Kidney (tissue), 14 donors: ENCODE results near the gene OTUD3. TPM values are rescaled to one million over a fixed set of nuclear protein-coding genes. Genes with fewer than 3 reads are reported as not detected.

Experiments
- DNase-seq, 5 donors: peaks; one replicate each; pipeline ENCODE4 v3.0.0-alpha.2; 2013 to 2020
- FAIRE-seq: peaks from 2 replicates; lab custom pipeline; 2012; peaks lifted over from hg19 to GRCh38; lab: Jason Lieb, UNC
- H3K27ac ChIP-seq, 2 donors: one replicate each; pipeline ENCODE4 v1.7.0; 2013; ENCODE audit warnings: low read depth in 2 of 2, low read length in 2 of 2, inconsistent platforms in 1 of 2
- H3K27me3 ChIP-seq: one replicate; pipeline ENCODE4 v1.7.1; 2013; ENCODE audit warnings: low read length, inconsistent platforms; ENCODE audit not compliant: control insufficient read depth, insufficient read depth
- H3K36me3 ChIP-seq, 3 donors: one replicate each; pipeline versions ENCODE4 v1.7.0 to v1.7.1; 2013; ENCODE audit warnings: low read length in 3 of 3, control low read depth in 1 of 3, inconsistent platforms in 1 of 3; ENCODE audit not compliant: insufficient read depth in 3 of 3, control insufficient read depth in 2 of 3
- H3K4me1 ChIP-seq, 3 donors: one replicate each; pipeline versions ENCODE4 v1.7.0 to v1.7.1; 2013; ENCODE audit warnings: low read length in 3 of 3, inconsistent platforms in 1 of 3, low read depth in 1 of 3; ENCODE audit not compliant: control insufficient read depth in 2 of 3, insufficient read depth in 2 of 3
- H3K4me3 ChIP-seq, 3 donors: one replicate each; pipeline versions ENCODE4 v1.7.0 to v1.8.1; 2013; ENCODE audit warnings: low read length in 3 of 3, control low read depth in 1 of 3, inconsistent platforms in 1 of 3
- H3K9ac ChIP-seq, 3 donors: one replicate each; pipeline versions ENCODE4 v1.7.0 to v1.7.1; 2013; ENCODE audit warnings: low read length in 3 of 3, control low read depth in 1 of 3, inconsistent platforms in 1 of 3
- H3K9me3 ChIP-seq, 3 donors: one replicate each; pipeline versions ENCODE4 v1.7.0 to v1.7.1; 2013; ENCODE audit warnings: low read length in 3 of 3, control low read depth in 1 of 3, inconsistent platforms in 1 of 3; ENCODE audit not compliant: control insufficient read depth in 2 of 3, insufficient read depth in 1 of 3
- intact Hi-C: fragments of 100-400 bp; cut with DNase I; formaldehyde crosslinking; loops from one replicate; pipeline ENCODE4 v1.11.1; 2022
- polyA plus RNA-seq: library from polyadenylated mRNA; stranded (reverse); fragments of 350-450 nt; fragmentation: Illumina TruSeq; extraction: RNeasy Lipid Tissue Mini Kit (QIAGEN cat#74804); gene quantifications from one replicate; pipeline ENCODE4 v1.2.3, GENCODE V29; 2014; ENCODE audit warnings: low read depth, low replicate concordance; ENCODE audit not compliant: insufficient read depth
- total RNA-seq: library from RNA; stranded (reverse); fragmentation: NEBNext Ultra II Directional; extraction: Animal tissue kit (Norgen Biotek cat#: 25700); gene quantifications from one replicate; pipeline ENCODE4 v1.2.1, GENCODE V29; 2021
- TF ChIP-seq, protein P1 (sequence below): IDR thresholded peaks from 3 replicates; pipeline ENCODE4 v1.5.1; 2012; ENCODE audit warnings: mild to moderate bottlenecking, moderate library complexity, borderline replicate concordance; ENCODE audit not compliant: insufficient read depth; ENCODE audit errors: extremely low read depth
- donor health status: control.
- donor health status: control.
- donor health status: control.
- donor health status: control.
- donor health status: control.
- donor health status: DM: yes; HTN: yes; CAD: no.
- donor health status: Normal renal cell carcinoma (clear cell type).

Gene OTUD3
- total and polyA plus RNA-seq, 2 donors from 2014 or later: 2.5 to 12.9 TPM

DNA sequence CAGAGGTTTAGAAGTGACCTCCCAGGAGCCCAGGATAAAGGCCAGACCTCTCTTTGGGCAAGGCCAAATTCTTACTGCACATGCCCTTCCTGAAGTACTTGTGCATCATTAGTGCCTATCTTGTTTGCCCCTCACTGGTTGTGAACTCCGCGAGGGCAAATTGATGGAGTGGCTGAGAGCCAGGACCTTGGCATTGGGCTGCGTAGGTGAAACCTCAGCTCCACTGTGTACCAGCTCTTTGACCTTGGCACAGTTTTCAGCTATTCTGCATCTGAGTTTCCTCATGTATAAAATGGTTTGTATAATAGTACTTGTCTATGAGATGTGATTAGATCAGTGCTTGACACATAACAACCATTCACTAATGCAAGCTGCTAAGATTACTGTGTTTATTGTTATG is 11.5 kb downstream of the OTUD3 start:
- Histone ChIP-seq H3K27ac (no peak overlapping the region), H3K4me3 (no peak overlapping the region), H3K27me3 (no peaks in the 10 kb centered on the region), H3K9ac (no peak overlapping the region), H3K9me3 (no peaks in the 10 kb centered on the region), H3K36me3 (peaks cover 7 to 24% (median 20%) of the 10 kb centered on the region in 3 donors), H3K4me1 (no peaks in the 10 kb centered on the region)
- DNase-seq: no peak
- TF ChIP-seq, protein P1, sequence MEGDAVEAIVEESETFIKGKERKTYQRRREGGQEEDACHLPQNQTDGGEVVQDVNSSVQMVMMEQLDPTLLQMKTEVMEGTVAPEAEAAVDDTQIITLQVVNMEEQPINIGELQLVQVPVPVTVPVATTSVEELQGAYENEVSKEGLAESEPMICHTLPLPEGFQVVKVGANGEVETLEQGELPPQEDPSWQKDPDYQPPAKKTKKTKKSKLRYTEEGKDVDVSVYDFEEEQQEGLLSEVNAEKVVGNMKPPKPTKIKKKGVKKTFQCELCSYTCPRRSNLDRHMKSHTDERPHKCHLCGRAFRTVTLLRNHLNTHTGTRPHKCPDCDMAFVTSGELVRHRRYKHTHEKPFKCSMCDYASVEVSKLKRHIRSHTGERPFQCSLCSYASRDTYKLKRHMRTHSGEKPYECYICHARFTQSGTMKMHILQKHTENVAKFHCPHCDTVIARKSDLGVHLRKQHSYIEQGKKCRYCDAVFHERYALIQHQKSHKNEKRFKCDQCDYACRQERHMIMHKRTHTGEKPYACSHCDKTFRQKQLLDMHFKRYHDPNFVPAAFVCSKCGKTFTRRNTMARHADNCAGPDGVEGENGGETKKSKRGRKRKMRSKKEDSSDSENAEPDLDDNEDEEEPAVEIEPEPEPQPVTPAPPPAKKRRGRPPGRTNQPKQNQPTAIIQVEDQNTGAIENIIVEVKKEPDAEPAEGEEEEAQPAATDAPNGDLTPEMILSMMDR: no peak
- no peak for FAIRE-seq
- intact Hi-C loops: no loop called here

DNA sequence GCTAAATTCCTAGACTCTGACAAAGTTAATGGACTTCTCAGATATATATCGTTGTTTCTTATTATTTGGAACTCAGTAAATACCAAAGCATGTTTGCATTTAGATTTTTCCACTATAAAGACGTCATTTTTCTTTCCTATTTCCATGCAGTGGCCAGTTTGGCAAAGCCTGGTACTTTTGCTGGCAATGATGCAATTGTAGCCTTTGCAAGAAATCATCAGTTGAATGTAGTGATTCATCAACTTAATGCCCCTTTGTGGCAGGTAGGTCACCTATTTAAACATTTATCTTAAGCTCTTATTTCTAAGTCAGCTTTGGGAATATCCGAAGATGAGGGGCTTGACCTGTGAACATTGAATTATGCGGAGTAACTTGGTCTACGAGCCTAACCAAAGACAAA is 12.0 kb downstream of the OTUD3 start:
- H3K9me3 ChIP-seq: no peaks in the 10 kb centered on the region
- no peak overlapping the region for H3K9ac ChIP-seq
- FAIRE-seq (no peak), DNase-seq (no peak)
- H3K27ac ChIP-seq: no peak overlapping the region
- TF ChIP-seq, protein P1: no peak
- intact Hi-C loops: no loop called here
- peaks cover 10 to 29% (median 23%) of the 10 kb centered on the region in 3 donors for H3K36me3 ChIP-seq
- no peak overlapping the region for H3K4me3 ChIP-seq
- H3K4me1 ChIP-seq: no peaks in the 10 kb centered on the region
- H3K27me3 ChIP-seq: no peaks in the 10 kb centered on the region

DNA sequence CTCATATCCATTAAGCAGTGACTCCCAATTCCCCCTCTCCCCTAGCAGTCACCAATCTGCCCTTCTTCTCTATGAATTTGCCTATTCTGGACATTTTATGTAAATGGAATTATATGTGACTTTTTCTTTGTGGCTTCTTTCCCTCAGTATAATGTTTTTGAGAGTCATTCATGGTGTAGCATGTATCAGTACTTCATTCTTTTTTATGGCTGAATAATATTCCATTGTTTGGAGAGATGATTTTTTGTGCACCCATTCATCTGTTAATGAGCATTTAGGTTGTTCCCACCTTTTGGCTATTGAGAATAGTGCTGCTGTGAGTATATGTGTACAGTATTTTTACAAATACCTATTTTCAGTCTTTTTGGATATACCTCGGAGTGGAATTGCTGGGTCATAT is 19.5 kb downstream of the OTUD3 start:
- no peak for DNase-seq
- TF ChIP-seq, protein P1: no peak
- Histone ChIP-seq H3K27me3 (no peaks in the 10 kb centered on the region), H3K36me3 (peaks cover 15 to 35% (median 25%) of the 10 kb centered on the region in 3 donors), H3K27ac (no peak overlapping the region), H3K9me3 (no peaks in the 10 kb centered on the region), H3K4me1 (no peaks in the 10 kb centered on the region), H3K9ac (no peak overlapping the region), H3K4me3 (no peak overlapping the region)
- FAIRE-seq: no peak
- intact Hi-C loops: no loop called here

DNA sequence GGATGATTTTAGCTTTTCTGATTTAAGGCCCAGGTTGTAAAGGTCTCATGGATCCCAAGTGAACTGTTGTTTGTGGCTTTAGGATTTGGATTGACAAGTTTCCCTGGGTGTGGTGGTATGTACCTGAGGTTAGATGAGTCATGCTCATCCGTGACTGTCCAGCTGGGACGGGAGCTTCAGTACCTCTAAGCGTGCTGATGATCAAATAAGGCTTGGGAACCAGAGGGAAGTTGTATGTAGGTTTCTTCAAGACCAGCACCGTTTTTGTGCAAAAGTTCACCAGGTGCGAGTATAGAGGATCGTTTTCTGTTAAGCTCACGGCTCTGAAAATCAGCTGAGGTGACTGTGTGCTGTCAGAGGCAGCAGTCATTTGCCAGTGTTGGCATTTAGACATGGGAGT is 21.4 kb downstream of the OTUD3 start:
- DNase-seq (no peak), FAIRE-seq (no peak)
- intact Hi-C loops: no loop called here
- no peak overlapping the region for H3K27ac ChIP-seq
- no peaks in the 10 kb centered on the region for H3K9me3 ChIP-seq
- H3K36me3 ChIP-seq: peaks cover 22 to 43% (median 40%) of the 10 kb centered on the region in 3 donors
- TF ChIP-seq, protein P1: no peak
- H3K4me3 ChIP-seq: no peak overlapping the region
- H3K4me1 ChIP-seq: no peaks in the 10 kb centered on the region
- H3K9ac ChIP-seq: no peak overlapping the region
- no peaks in the 10 kb centered on the region for H3K27me3 ChIP-seq
